Measurements from ENCODE around the gene AGAP9. TPM values are rescaled to one million over a fixed set of nuclear protein-coding genes. Genes with fewer than 3 reads are reported as not detected.
A peak's percentile ranks its signal among the peaks of the same experiment; 100 is the strongest.
"Not testable (repeated sequence)": the region's sequence is repeated elsewhere in the genome, so short reads cannot be mapped to it uniquely, and the experiment has no call there.

AGAP9 gene
- total and polyA plus RNA-seq, 2 of the 8 experiments (the other 6 are each of a cell fraction or from before 2014, with no cell fraction given) = 7.2 to 9.3 TPM

DNA sequence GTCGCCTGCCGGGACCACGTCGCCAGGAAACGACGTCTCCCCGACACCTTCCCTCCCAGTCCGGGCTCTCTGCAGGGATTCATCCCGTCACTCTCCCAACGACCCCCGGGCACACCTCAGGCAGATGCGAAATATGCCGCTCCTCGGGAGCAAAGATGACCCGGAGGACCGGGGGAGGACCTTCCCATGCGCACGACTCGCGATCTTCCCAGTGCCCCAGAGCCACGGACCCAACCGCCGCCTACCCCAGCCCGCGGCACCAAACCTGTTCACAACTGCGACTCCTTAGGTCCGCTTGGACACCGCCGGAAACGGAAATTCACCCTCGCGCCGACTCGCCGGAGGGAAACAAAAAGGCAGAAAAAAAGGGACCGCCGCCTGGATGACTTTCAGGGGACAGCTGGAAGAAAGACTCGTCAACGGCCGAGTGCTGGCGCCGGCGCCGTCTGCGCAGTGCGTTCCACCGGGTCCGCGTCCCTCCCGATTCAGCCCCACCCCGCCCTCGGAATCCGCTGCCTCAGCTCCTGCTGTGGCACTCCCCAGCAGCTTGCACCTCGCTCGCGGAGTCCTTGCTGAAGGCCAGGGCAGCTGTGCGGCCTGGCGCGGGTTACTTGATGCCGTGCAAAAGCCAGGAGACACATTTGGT is 29.9 kb upstream of the AGAP9 start:
- H2BK5ac ChIP-seq (ENCODE audit: low read depth, low read length) = peak overlapping the region; percentile 73; the same call in 1 of the 2 replicates
- H4K20me1 ChIP-seq (replicated peaks in 1 of 2; ENCODE audit: control insufficient read depth in 1 of 2, insufficient read depth in 2 of 2, low read length in 2 of 2); H3K27me3 ChIP-seq (replicated peaks in 1 of 4; ENCODE audit: control insufficient read depth in 3 of 4, extremely low read depth in 1 of 4, insufficient read depth in 3 of 4, low read length in 3 of 4); H3K4me1 ChIP-seq (replicated peaks in 1 of 4; ENCODE audit: control insufficient read depth in 3 of 4, insufficient read depth in 4 of 4, low read length in 3 of 4); H2BK120ac ChIP-seq (replicated peaks; ENCODE audit: low read depth, low read length); CTCF ChIA-PET (ENCODE audit: partially characterized antibody); FAIRE-seq; H2BK15ac ChIP-seq (ENCODE audit: low read length); H3K14ac ChIP-seq (ENCODE audit: insufficient read length); H3K79me2 ChIP-seq (ENCODE audit: control insufficient read depth in 1 of 2, insufficient read depth in 2 of 2, low read length in 2 of 2); H2AFZ ChIP-seq (ENCODE audit: low read length); H3K18ac ChIP-seq (ENCODE audit: extremely low read depth, low read length); H2AK5ac ChIP-seq (ENCODE audit: low read depth, low read length); H2BK12ac ChIP-seq (ENCODE audit: low read depth, low read length); H4K91ac ChIP-seq (replicated peaks; ENCODE audit: insufficient read length, low read length); H3K23me2 ChIP-seq (ENCODE audit: low read depth, low read length); H3K9me3 ChIP-seq (ENCODE audit: insufficient read depth in 2 of 2, low read depth in 1 of 2, low read length in 1 of 2); H3K36me3 ChIP-seq (ENCODE audit: control insufficient read depth in 2 of 4, insufficient read depth in 4 of 4, low read length in 3 of 4); H3K79me1 ChIP-seq (ENCODE audit: low read depth, low read length); POLR2A ChIA-PET (ENCODE audit: partially characterized antibody); H3K23ac ChIP-seq (ENCODE audit: insufficient read length); H2BK20ac ChIP-seq (ENCODE audit: low read length); H3K4ac ChIP-seq (replicated peaks; ENCODE audit: insufficient read length, low read depth, low read length): not testable (repeated sequence)
- DNase-seq (ENCODE audit: low read depth in 1 of 2, low spot score in 2 of 2) = peak; percentile 61 to 92
- peak overlapping the region; percentile 73 for H3K56ac ChIP-seq (replicated peaks; ENCODE audit: insufficient read length, low read depth, low read length)
- H3K27ac ChIP-seq (ENCODE audit: low read depth, low read length) = peak overlapping the region; percentile 83
- peak overlapping the region; percentile 97 for H4K8ac ChIP-seq (ENCODE audit: extremely low read depth, insufficient read depth, low read length)
- 0% methylated on average over 31 of the region's 60 CpGs; no CpG with 5 or more reads in 1 of the 2 experiments for WGBS, 2 experiments (ENCODE audit: extremely low coverage in 1 of 2, insufficient coverage in 1 of 2, insufficient read length in 1 of 2, insufficient replicate concordance in 2 of 2, low coverage in 1 of 2, low lambda C conversion rate in 2 of 2, missing lambda C conversion rate in 1 of 2)
- peak overlapping the region; percentile 57 to 71 (median 67) for H3K4me3 ChIP-seq (ENCODE audit: extremely low read depth in 1 of 4, insufficient read depth in 2 of 4, low read depth in 3 of 4, low read length in 4 of 4)
- TF ChIP-seq PHF8 (conservative IDR thresholded peaks at IDR 0.05; ENCODE audit: low read depth, low read length) (peak; percentile 86), POLR2AphosphoS5 (IDR thresholded peaks at IDR 0.05; ENCODE audit: low read depth, low read length) (peak; percentile 66; the same call in 1 of the 2 replicates), POLR2A (IDR thresholded peaks at IDR 0.05; ENCODE audit: control extremely low read depth in 1 of 2, low read depth in 2 of 2, low read length in 2 of 2) (peak; percentile 54 to 70), SRF (IDR thresholded peaks at IDR 0.05; ENCODE audit: low read depth, low read length) (0 out of 2 replicates have a peak, but pooled peaks have one; percentile 16), TAF1 (IDR thresholded peaks at IDR 0.05; ENCODE audit: low read depth, low read length) (peak; percentile 86), KDM4A (IDR thresholded peaks at IDR 0.05; ENCODE audit: low read depth, low read length, severe bottlenecking) (peak; percentile 45), KDM5A (IDR thresholded peaks at IDR 0.05; ENCODE audit: low read length) (0 out of 2 replicates have a peak, but pooled peaks have one; percentile 18), ASH2L (IDR thresholded peaks at IDR 0.05; ENCODE audit: low read length) (peak; percentile 55), TBP (IDR thresholded peaks at IDR 0.05; ENCODE audit: low read depth, low read length) (peak; percentile 69), GABPA (IDR thresholded peaks at IDR 0.05; ENCODE audit: borderline replicate concordance, insufficient read depth, low read length) (peak; percentile 96)
- peak overlapping the region; percentile 61 to 78 (median 72) for H3K9ac ChIP-seq (replicated peaks in 1 of 4; ENCODE audit: extremely low read depth in 1 of 4, low read depth in 3 of 4, low read length in 3 of 4)
- peak overlapping the region; percentile 57 to 65; a peak in 3 of 4 replicates for H3K4me2 ChIP-seq (ENCODE audit: insufficient read depth in 1 of 2, low read depth in 2 of 2, low read length in 2 of 2)
- H4K5ac ChIP-seq (ENCODE audit: insufficient read length, low read depth, low read length) = peak overlapping the region; percentile 44
